Neural progenitor cell (in vitro differentiated cells): ENCODE measurements around the gene RD3L. TPM values are rescaled to one million over a fixed set of nuclear protein-coding genes. Genes with fewer than 3 reads are reported as not detected.

ENCODE experiments used
- DNase-seq: peaks from one replicate; pipeline ENCODE4 v3.0.0-alpha.2; 2016; ENCODE audit warnings: low spot score
- H2AFZ ChIP-seq: fragments of 200-600 bp; sonication (generic); replicated peaks from 2 replicates; pipeline ENCODE4 v1.6.1; 2016; ENCODE audit warnings: antibody characterized with exemption
- H3F3A ChIP-seq: fragments of 200-600 bp; sonication (generic); 2 replicates; pipeline ENCODE4 v1.6.1; 2016; ENCODE audit warnings: antibody characterized with exemption, low read depth
- H3K27ac ChIP-seq: fragments of 200-600 bp; sonication (generic); 2 replicates; pipeline ENCODE4 v1.5.1; 2016; ENCODE audit warnings: mild to moderate bottlenecking
- H3K27me3 ChIP-seq: fragments of 200-600 bp; sonication (generic); 2 replicates; pipeline ENCODE4 v1.6.1; 2016; ENCODE audit warnings: mild to moderate bottlenecking, moderate library complexity
- H3K36me3 ChIP-seq: fragments of 200-600 bp; sonication (generic); 2 replicates; pipeline ENCODE4 v1.5.1; 2016
- H3K4me1 ChIP-seq: fragments of 200-600 bp; sonication (generic); 2 replicates; pipeline ENCODE4 v1.6.1; 2016; ENCODE audit warnings: mixed run types
- H3K4me2 ChIP-seq: fragments of 200-600 bp; sonication (generic); 2 replicates; pipeline ENCODE4 v1.6.1; 2016
- H3K4me3 ChIP-seq: fragments of 200-600 bp; sonication (generic); 2 replicates; pipeline ENCODE4 v1.5.1; 2016
- H3K79me2 ChIP-seq: fragments of 200-600 bp; sonication (generic); 2 replicates; pipeline ENCODE4 v1.6.1; 2016; ENCODE audit warnings: low read depth
- H3K9ac ChIP-seq: fragments of 200-600 bp; sonication (generic); 2 replicates; pipeline ENCODE4 v1.6.1; 2016
- H3K9me3 ChIP-seq: fragments of 200-600 bp; sonication (generic); 2 replicates; pipeline ENCODE4 v1.5.1; 2016; ENCODE audit warnings: low read depth
- H4K20me1 ChIP-seq: fragments of 200-600 bp; sonication (generic); 2 replicates; pipeline ENCODE4 v1.6.1; 2016; ENCODE audit warnings: low read depth
- H3K27ac Mint-ChIP-seq: 3 replicates; pipeline ENCODE4 v1.8.0; 2021; ENCODE audit warnings: mixed read lengths
- H3K27me3 Mint-ChIP-seq: 2 replicates; pipeline ENCODE4 v1.8.0; 2022; ENCODE audit warnings: low read depth, mild to moderate bottlenecking, inconsistent platforms, moderate library complexity, mixed read lengths; ENCODE audit not compliant: insufficient read depth
- H3K36me3 Mint-ChIP-seq: 3 replicates; pipeline ENCODE4 v1.8.0; 2021; ENCODE audit warnings: mixed read lengths
- H3K4me1 Mint-ChIP-seq: 3 replicates; pipeline ENCODE4 v1.8.0; 2021; ENCODE audit warnings: mixed read lengths
- H3K4me3 Mint-ChIP-seq: 3 replicates; pipeline ENCODE4 v1.8.0; 2021; ENCODE audit warnings: mild to moderate bottlenecking, moderate library complexity, mixed read lengths
- H3K9me3 Mint-ChIP-seq: 3 replicates; pipeline ENCODE4 v1.8.0; 2020; ENCODE audit warnings: mixed read lengths
- CTCF ChIP-seq: fragments of 200-600 bp; sonication (generic); IDR thresholded peaks from 2 replicates; pipeline ENCODE4 v1.5.1; 2017; ENCODE audit warnings: antibody characterized with exemption, mild to moderate bottlenecking
- EZH2 ChIP-seq: fragments of 200-600 bp; sonication (generic); IDR thresholded peaks from 2 replicates; pipeline ENCODE4 v1.6.1; 2017; ENCODE audit warnings: antibody characterized with exemption, mild to moderate bottlenecking, moderate library complexity
- EZH2phosphoT487 ChIP-seq: fragments of 200-600 bp; sonication (generic); IDR thresholded peaks from 2 replicates; pipeline ENCODE4 v1.6.1; 2017; ENCODE audit warnings: antibody characterized with exemption
- total RNA-seq: library from RNA; depleted of rRNA; stranded (reverse); fragments of >200 nt; gene quantifications from 2 replicates; pipeline ENCODE4 v1.2.3, GENCODE V29; 2015; ENCODE audit warnings: low replicate concordance

The RD3L gene
- total RNA-seq, 1 donor from 2014 or later = not detected

DNA sequence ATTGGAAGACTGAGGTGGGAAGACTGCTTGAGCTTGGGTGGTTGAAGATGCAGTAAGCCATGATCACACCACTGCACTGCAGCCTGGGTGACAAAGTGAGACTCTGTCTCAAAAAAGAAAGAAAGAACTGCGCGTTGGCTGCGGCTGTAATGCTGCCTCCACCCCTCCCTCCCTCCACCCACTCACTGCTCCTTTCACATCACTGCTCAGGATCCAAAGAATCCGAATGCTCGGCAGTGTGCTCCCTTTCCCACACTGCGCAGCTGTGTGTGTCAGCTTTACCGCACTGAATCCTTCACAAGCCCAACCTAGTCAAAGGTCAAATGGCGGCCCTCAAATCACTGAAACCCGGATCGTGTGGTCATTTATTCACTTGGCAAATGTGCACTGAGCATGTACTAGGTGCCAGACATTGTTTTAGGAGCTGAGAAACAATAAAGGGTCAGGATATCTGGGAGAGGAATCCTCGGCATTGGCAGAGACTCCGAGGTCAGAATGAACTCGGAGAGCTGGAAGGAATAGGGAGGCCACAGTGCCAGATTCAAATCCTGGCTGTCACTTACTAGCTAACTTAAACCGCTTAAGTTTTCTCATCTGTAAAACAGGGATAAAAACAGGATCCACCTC is 25.6 kb downstream of the RD3L start:
- Mint-ChIP-seq H3K9me3 (no peaks in the 10 kb centered on the region), H3K36me3 (peaks cover 4% of the 10 kb centered on the region), H3K4me1 (peaks cover 8% of the 10 kb centered on the region), H3K4me3 (no peak overlapping the region), H3K27me3 (no peaks in the 10 kb centered on the region), H3K27ac (no peak overlapping the region)
- H3K36me3 ChIP-seq = peaks cover 6% of the 10 kb centered on the region
- H2AFZ ChIP-seq = no peak overlapping the region
- H3K4me1 ChIP-seq = no peaks in the 10 kb centered on the region
- H3K4me3 ChIP-seq = no peak overlapping the region
- no peak overlapping the region for H3K9ac ChIP-seq
- no peak overlapping the region for H3K27ac ChIP-seq
- H4K20me1 ChIP-seq = peaks cover 28% of the 10 kb centered on the region
- no peaks in the 10 kb centered on the region for H3K9me3 ChIP-seq
- peaks cover 56% of the 10 kb centered on the region for H3K79me2 ChIP-seq
- TF ChIP-seq EZH2 (no peak), CTCF (no peak), EZH2phosphoT487 (no peak)
- DNase-seq = no peak
- H3K27me3 ChIP-seq = no peaks in the 10 kb centered on the region
- H3K4me2 ChIP-seq = no peak overlapping the region
- H3F3A ChIP-seq = no peaks in the 10 kb centered on the region

- H4K20me1 ChIP-seq = peaks cover 22% of the 10 kb centered on the region
- no peak overlapping the region for H3K27ac Mint-ChIP-seq
- peaks cover 6% of the 10 kb centered on the region for H3K36me3 ChIP-seq
Measured at GRCh38 chr14:103915616-103916015, 26.7 kb downstream of the RD3L start.

DNA sequence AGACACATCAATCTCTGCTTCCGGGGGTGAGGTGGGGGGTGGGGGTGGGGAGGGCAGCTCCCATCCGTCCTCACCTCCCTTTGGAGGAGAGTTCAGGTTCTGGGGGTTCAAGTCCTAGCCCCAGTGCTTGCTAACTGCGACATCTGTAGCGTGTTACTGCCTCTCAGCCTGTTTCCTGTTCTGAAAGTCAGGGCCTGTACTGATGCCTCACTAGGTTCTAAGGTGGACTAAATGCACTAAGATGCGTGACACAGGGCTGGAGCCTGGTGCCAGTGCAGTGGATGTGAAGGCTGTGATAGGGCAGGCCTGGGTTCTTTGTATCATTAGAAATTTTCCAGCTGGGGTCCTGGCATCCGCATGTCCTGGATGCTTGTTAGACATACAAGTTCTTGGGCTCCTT is 31.3 kb downstream of the RD3L start:
- Histone ChIP-seq H3K27me3 (no peaks in the 10 kb centered on the region), H4K20me1 (peaks cover 4% of the 10 kb centered on the region), H3K36me3 (peaks cover 6% of the 10 kb centered on the region), H3K4me1 (peaks cover 12% of the 10 kb centered on the region), H3K4me2 (no peak overlapping the region), H2AFZ (no peak overlapping the region), H3K9ac (no peak overlapping the region), H3K79me2 (peaks cover 3% of the 10 kb centered on the region), H3K4me3 (no peak overlapping the region), H3K27ac (no peak overlapping the region), H3K9me3 (no peaks in the 10 kb centered on the region), H3F3A (peaks cover 21% of the 10 kb centered on the region)
- TF ChIP-seq EZH2 (no peak), EZH2phosphoT487 (no peak), CTCF (no peak)
- Mint-ChIP-seq H3K27me3 (no peaks in the 10 kb centered on the region), H3K36me3 (peaks cover 4% of the 10 kb centered on the region), H3K9me3 (no peaks in the 10 kb centered on the region), H3K4me3 (no peak overlapping the region), H3K27ac (no peak overlapping the region), H3K4me1 (peaks cover 6% of the 10 kb centered on the region)
- no peak for DNase-seq

More at GRCh38 chr14:103915616-103916015, 26.7 kb downstream of the RD3L start:
- Mint-ChIP-seq H3K4me1 (peaks cover 5% of the 10 kb centered on the region), H3K9me3 (no peaks in the 10 kb centered on the region), H3K27me3 (no peaks in the 10 kb centered on the region), H3K4me3 (no peak overlapping the region), H3K36me3 (peaks cover 4% of the 10 kb centered on the region)
- Histone ChIP-seq H2AFZ (no peak overlapping the region), H3K4me3 (no peak overlapping the region), H3K9me3 (no peaks in the 10 kb centered on the region), H3K27ac (no peak overlapping the region), H3K79me2 (peaks cover 48% of the 10 kb centered on the region), H3K4me2 (no peak overlapping the region), H3K9ac (no peak overlapping the region), H3F3A (peaks cover 8% of the 10 kb centered on the region), H3K27me3 (no peaks in the 10 kb centered on the region), H3K4me1 (no peaks in the 10 kb centered on the region)
- no peak for TF ChIP-seq EZH2
- no peak for TF ChIP-seq CTCF
- TF ChIP-seq EZH2phosphoT487 = no peak
- no peak for DNase-seq
